IMR-90 (cell line): ENCODE results near the gene NFATC1. TPM values are rescaled to one million over a fixed set of nuclear protein-coding genes. Genes with fewer than 3 reads are reported as not detected.

Experiments
- ATAC-seq: fragments of 200-7000 bp; cut with Tn5 transposase; 2 replicates; pipeline ENCODE4 v1.9.1; 2020; ENCODE audit warnings: low read depth, mild to moderate bottlenecking, moderate library complexity
- BruUV-seq: library from RNA; stranded (reverse); fragments of 400-500 nt; replicated peaks from 2 replicates; lab custom pipeline; 2021; lab: Mats Ljungman, UMichigan
- CTCF ChIA-PET: fragments of 300-600 bp; formaldehyde crosslinking; extraction: SDS; loops from one replicate; lab custom pipeline; 2021; ENCODE audit warnings: antibody characterized with exemption; lab: Yijun Ruan, JAX
- POLR2A ChIA-PET: fragments of 300-600 bp; sonication (Branson Sonifier 250); formaldehyde crosslinking; loops from one replicate; lab custom pipeline; 2022; ENCODE audit warnings: antibody characterized with exemption; ENCODE audit not compliant: unreplicated experiment; lab: Charles Lee
- DNase-seq: peaks from one replicate; pipeline ENCODE4 v3.0.0; 2013
- H2AFZ ChIP-seq: replicated peaks from 2 replicates; pipeline ENCODE3; 2013; ENCODE audit warnings: low read length, mild to moderate bottlenecking; ENCODE audit not compliant: poor library complexity
- H2AK5ac ChIP-seq: 2 replicates; pipeline ENCODE4 v1.6.1; 2013; ENCODE audit warnings: low read depth, low read length, inconsistent platforms
- H2AK9ac ChIP-seq: replicated peaks from 2 replicates; pipeline ENCODE3; 2013; ENCODE audit warnings: mild to moderate bottlenecking, low read depth, low read length, moderate library complexity; ENCODE audit not compliant: poor library complexity
- H2BK120ac ChIP-seq: 2 replicates; pipeline ENCODE4 v1.6.1; 2013; ENCODE audit warnings: low read depth, low read length, inconsistent platforms
- H2BK15ac ChIP-seq: 3 replicates; pipeline ENCODE4 v1.6.1; 2013; ENCODE audit warnings: low read depth, low read length, inconsistent platforms
- H2BK20ac ChIP-seq: 2 replicates; pipeline ENCODE4 v1.6.1; 2013; ENCODE audit warnings: low read depth, mild to moderate bottlenecking, inconsistent platforms, low read length, moderate library complexity
- H2BK5ac ChIP-seq: 2 replicates; pipeline ENCODE4 v1.6.1; 2013; ENCODE audit warnings: mild to moderate bottlenecking, low read depth, low read length, inconsistent platforms; ENCODE audit not compliant: poor library complexity, severe bottlenecking
- H3K14ac ChIP-seq: replicated peaks from 2 replicates; pipeline ENCODE4 v1.6.1; 2013; ENCODE audit warnings: low read depth, low read length, inconsistent platforms
- H3K18ac ChIP-seq: 2 replicates; pipeline ENCODE4 v1.6.1; 2013; ENCODE audit warnings: low read depth, low read length, control low read depth
- H3K23ac ChIP-seq: 2 replicates; pipeline ENCODE4 v1.6.1; 2013; ENCODE audit warnings: low read depth, low read length, inconsistent platforms
- H3K27ac ChIP-seq: 2 replicates; pipeline ENCODE4 v1.5.1; 2013; ENCODE audit warnings: mild to moderate bottlenecking, control low read depth, low read length; ENCODE audit not compliant: insufficient read depth
- H3K27me3 ChIP-seq: 2 replicates; pipeline ENCODE4 v1.6.1; 2013; ENCODE audit warnings: low read length; ENCODE audit not compliant: control insufficient read depth, insufficient read depth
- H3K36me3 ChIP-seq: 2 replicates; pipeline ENCODE4 v1.6.1; 2013; ENCODE audit warnings: low read length, mixed read lengths; ENCODE audit not compliant: control insufficient read depth, insufficient read depth
- H3K4ac ChIP-seq: 2 replicates; pipeline ENCODE4 v1.6.1; 2013; ENCODE audit warnings: low read depth, low read length, inconsistent platforms
- H3K4me1 ChIP-seq: 2 replicates; pipeline ENCODE4 v1.6.1; 2013; ENCODE audit warnings: low read length, mixed read lengths; ENCODE audit not compliant: control insufficient read depth, insufficient read depth
- H3K4me2 ChIP-seq: 2 replicates; pipeline ENCODE4 v1.6.1; 2013; ENCODE audit warnings: low read depth, mild to moderate bottlenecking, control low read depth, low read length, moderate library complexity
- H3K4me3 ChIP-seq: 2 replicates; pipeline ENCODE4 v1.5.1; 2013; ENCODE audit warnings: low read depth, mild to moderate bottlenecking, control low read depth, low read length, moderate library complexity; ENCODE audit not compliant: insufficient read depth
- H3K56ac ChIP-seq: 2 replicates; pipeline ENCODE4 v1.6.1; 2013; ENCODE audit warnings: low read length, inconsistent platforms; ENCODE audit not compliant: insufficient read depth; ENCODE audit errors: extremely low read depth
- H3K79me1 ChIP-seq, 2 experiments: 2 replicates each; pipeline ENCODE4 v1.6.1; 2013; ENCODE audit warnings: low read length in 2 of 2, inconsistent platforms in 1 of 2, low read depth in 1 of 2
- H3K9ac ChIP-seq: 2 replicates; pipeline ENCODE4 v1.6.1; 2013; ENCODE audit warnings: low read depth, low read length, control low read depth
- H3K9me1 ChIP-seq: 2 replicates; pipeline ENCODE4 v1.6.1; 2013; ENCODE audit warnings: low read length, inconsistent platforms; ENCODE audit not compliant: insufficient read depth
- H3K9me3 ChIP-seq: 2 replicates; pipeline ENCODE4 v1.6.1; 2013; ENCODE audit warnings: low read length; ENCODE audit not compliant: control insufficient read depth, insufficient read depth
- H4K20me1 ChIP-seq: 2 replicates; pipeline ENCODE4 v1.6.1; 2013; ENCODE audit warnings: low read length, inconsistent platforms; ENCODE audit not compliant: insufficient read depth
- H4K5ac ChIP-seq: 2 replicates; pipeline ENCODE4 v1.6.1; 2013; ENCODE audit warnings: mild to moderate bottlenecking, low read depth, low read length, control low read depth
- H4K8ac ChIP-seq, 2 experiments: 2 replicates each; pipeline ENCODE4 v1.6.1; 2013; ENCODE audit warnings: low read depth in 2 of 2, low read length in 2 of 2, control low read depth in 1 of 2, inconsistent platforms in 1 of 2
- H4K91ac ChIP-seq: 2 replicates; pipeline ENCODE4 v1.6.1; 2013; ENCODE audit warnings: low read depth, low read length, inconsistent platforms; ENCODE audit not compliant: insufficient read depth
- CEBPB ChIP-seq: IDR thresholded peaks from 2 replicates; pipeline ENCODE4 v1.6.1; 2012; ENCODE audit warnings: low read depth, low read length, improper control_type of control experiment
- MAFK ChIP-seq: IDR thresholded peaks from 2 replicates; pipeline ENCODE4 v1.6.1; 2012; ENCODE audit warnings: low read depth, low read length, improper control_type of control experiment
- MAZ ChIP-seq: IDR thresholded peaks from 2 replicates; pipeline ENCODE4 v1.6.1; 2012; ENCODE audit warnings: low read depth, mild to moderate bottlenecking, low read length, improper control_type of control experiment, moderate library complexity, borderline replicate concordance
- MXI1 ChIP-seq: IDR thresholded peaks from 2 replicates; pipeline ENCODE4 v1.6.1; 2012; ENCODE audit warnings: low read depth, mild to moderate bottlenecking, low read length, moderate library complexity, borderline replicate concordance
- NFE2L2 ChIP-seq: fragments of 150-350 bp; IDR thresholded peaks from 2 replicates; pipeline ENCODE4 v1.6.1; 2016; ENCODE audit warnings: low read depth, mild to moderate bottlenecking, low read length
- RAD21 ChIP-seq: IDR thresholded peaks from 2 replicates; pipeline ENCODE4 v1.6.1; 2012; ENCODE audit warnings: low read length, improper control_type of control experiment
- RCOR1 ChIP-seq: IDR thresholded peaks from 2 replicates; pipeline ENCODE4 v1.6.1; 2012; ENCODE audit warnings: mild to moderate bottlenecking, low read length, improper control_type of control experiment; ENCODE audit not compliant: insufficient replicate concordance
- RFX5 ChIP-seq: IDR thresholded peaks from 2 replicates; pipeline ENCODE4 v1.8.0; 2012; ENCODE audit warnings: low read depth, mild to moderate bottlenecking, low read length, moderate library complexity
- SMC3 ChIP-seq: fragments of 150-350 bp; IDR thresholded peaks from 2 replicates; pipeline ENCODE4 v1.6.1; 2016; ENCODE audit warnings: low read depth, mild to moderate bottlenecking, antibody characterized with exemption, low read length, moderate library complexity
- WGBS, 2 experiments: methylation state at CpG; one replicate each; pipeline versions ENCODE4 v1.1.5 to v1.1.7; 2013; ENCODE audit warnings: missing lambda C conversion rate in 2 of 2; ENCODE audit not compliant: insufficient read length in 1 of 2; ENCODE audit errors: extremely low coverage in 2 of 2; 5-methylcytosine and 5-hydroxymethylcytosine counted together
- dilution Hi-C: fragments of 300-500 bp; cut with HindIII; formaldehyde crosslinking; loops from one replicate; pipeline ENCODE4 v1.14.3; 2018; ENCODE audit warnings: low sequenced_read_pairs; ENCODE audit not compliant: unreplicated experiment
- in situ Hi-C: fragments of 300-500 bp; cut with MboI; formaldehyde crosslinking; loops from 3 replicates; pipeline ENCODE4 v1.14.3; 2019; ENCODE audit warnings: low sequenced_read_pairs, inconsistent platforms, mixed read lengths
- intact Hi-C: fragments of 100-400 bp; cut with micrococcal nuclease; formaldehyde crosslinking; loops from 2 replicates; pipeline ENCODE4 v1.10.0; 2022
- polyA plus RNA-seq, 3 experiments: library from polyadenylated mRNA; depleted of rRNA; stranded (reverse); fragments of >200 nt; gene quantifications; 2 replicates each; pipeline ENCODE4 v1.2.3, GENCODE V29; 2012; ENCODE audit warnings: low replicate concordance in 1 of 3
- total RNA-seq: library from RNA; depleted of rRNA; stranded (reverse); fragments of >200 nt; gene quantifications from 2 replicates; pipeline ENCODE4 v1.2.3, GENCODE V29; 2012
- TF ChIP-seq, protein P1 (sequence below): conservative IDR thresholded peaks from 2 replicates; pipeline ENCODE4 v1.5.1; 2012; ENCODE audit warnings: mild to moderate bottlenecking, low read depth, low read length, improper control_type of control experiment
- TF ChIP-seq, protein P2 (sequence below): fragments of 150-350 bp; IDR thresholded peaks from 2 replicates; pipeline ENCODE4 v1.6.1; 2017; ENCODE audit warnings: mild to moderate bottlenecking, antibody characterized with exemption, low read length, low read depth
- TF ChIP-seq, protein P3 (sequence below): fragments of 150-350 bp; IDR thresholded peaks from 2 replicates; pipeline ENCODE4 v1.6.1; 2016; ENCODE audit warnings: low read depth, mild to moderate bottlenecking, low read length, moderate library complexity, borderline replicate concordance

Gene NFATC1
- total and polyA plus RNA-seq, 2 of the 4 experiments (the other 2 are of a cell fraction), result 0.36 to 1.8 TPM

DNA sequence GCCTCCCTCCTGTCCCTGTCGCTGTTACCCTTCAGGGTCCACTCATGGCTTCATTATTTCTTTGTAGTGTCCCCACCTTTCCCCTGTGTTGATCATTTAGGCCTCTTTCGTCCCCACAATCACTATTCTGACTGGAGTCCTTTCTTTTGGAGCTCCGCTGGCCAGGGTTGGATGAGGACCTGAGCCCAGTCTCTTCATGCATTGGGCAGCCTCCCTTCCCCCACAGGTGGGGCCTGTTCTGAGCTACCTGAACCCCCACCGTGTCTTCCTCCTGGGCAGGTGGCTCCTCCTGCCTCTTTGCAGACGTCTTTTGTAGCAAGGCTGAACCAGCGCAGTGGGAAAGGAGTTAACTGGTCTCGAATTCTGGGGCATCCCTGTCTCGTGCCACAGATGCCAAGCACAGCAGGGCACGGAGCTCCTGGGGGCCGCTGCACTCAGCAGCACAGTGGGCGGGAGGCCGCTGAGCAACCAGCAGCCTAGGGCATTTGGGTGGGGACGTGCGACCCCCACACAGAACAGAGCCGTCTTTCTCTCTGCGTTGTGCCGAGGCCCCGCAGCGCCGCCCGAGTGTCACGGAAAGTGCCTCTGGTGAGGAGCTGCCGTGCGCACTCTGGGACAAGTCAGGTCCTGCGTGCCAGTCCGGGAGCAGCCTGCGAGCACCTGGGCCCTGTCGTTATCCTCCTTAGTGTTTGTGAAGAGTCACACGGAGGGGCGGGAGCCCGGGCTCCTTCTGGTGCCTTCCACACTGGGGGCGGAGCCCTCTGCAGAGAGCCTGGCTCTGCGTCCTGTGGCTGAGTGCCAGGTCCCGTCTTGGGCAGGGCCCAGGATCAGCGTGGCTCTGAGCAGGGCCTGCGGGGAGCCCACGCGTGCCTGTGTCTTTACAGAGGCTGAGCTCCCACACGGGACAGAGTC, 130.1 kb downstream of the NFATC1 start:
- H4K20me1 ChIP-seq, result no peaks in the 10 kb centered on the region
- H3K9ac ChIP-seq, result no peak overlapping the region
- intact Hi-C loops, result no loop called here
- no peak overlapping the region for H2BK5ac ChIP-seq
- ATAC-seq, result peak; percentile 49; the same call in 1 of the 2 replicates
- no peak overlapping the region for H2AK5ac ChIP-seq
- H3K14ac ChIP-seq, result no peak overlapping the region
- no peak overlapping the region for H3K4me2 ChIP-seq
- no peak overlapping the region for H4K5ac ChIP-seq
- no peak overlapping the region for H4K8ac ChIP-seq
- no peak overlapping the region for H2BK120ac ChIP-seq
- H2AK9ac ChIP-seq, result no peak overlapping the region
- H3K4me3 ChIP-seq, result no peak overlapping the region
- ChIA-PET CTCF (no interaction called here), POLR2A (no interaction called here)
- no peak overlapping the region for H3K4ac ChIP-seq
- H3K36me3 ChIP-seq, result no peaks in the 10 kb centered on the region
- no peak overlapping the region for H3K56ac ChIP-seq
- in situ Hi-C loops, result no loop called here
- H3K23ac ChIP-seq, result no peak overlapping the region
- H2BK15ac ChIP-seq, result no peak overlapping the region
- H2AFZ ChIP-seq, result no peak overlapping the region
- H4K91ac ChIP-seq, result no peak overlapping the region
- no peak overlapping the region for H3K27ac ChIP-seq
- no peaks in the 10 kb centered on the region for H3K9me1 ChIP-seq
- TF ChIP-seq SMC3 (no peak), MXI1 (no peak), CEBPB (no peak), NFE2L2 (no peak), RAD21 (no peak), RCOR1 (no peak), RFX5 (no peak), MAZ (no peak), MAFK (no peak)
- TF ChIP-seq, protein P1, sequence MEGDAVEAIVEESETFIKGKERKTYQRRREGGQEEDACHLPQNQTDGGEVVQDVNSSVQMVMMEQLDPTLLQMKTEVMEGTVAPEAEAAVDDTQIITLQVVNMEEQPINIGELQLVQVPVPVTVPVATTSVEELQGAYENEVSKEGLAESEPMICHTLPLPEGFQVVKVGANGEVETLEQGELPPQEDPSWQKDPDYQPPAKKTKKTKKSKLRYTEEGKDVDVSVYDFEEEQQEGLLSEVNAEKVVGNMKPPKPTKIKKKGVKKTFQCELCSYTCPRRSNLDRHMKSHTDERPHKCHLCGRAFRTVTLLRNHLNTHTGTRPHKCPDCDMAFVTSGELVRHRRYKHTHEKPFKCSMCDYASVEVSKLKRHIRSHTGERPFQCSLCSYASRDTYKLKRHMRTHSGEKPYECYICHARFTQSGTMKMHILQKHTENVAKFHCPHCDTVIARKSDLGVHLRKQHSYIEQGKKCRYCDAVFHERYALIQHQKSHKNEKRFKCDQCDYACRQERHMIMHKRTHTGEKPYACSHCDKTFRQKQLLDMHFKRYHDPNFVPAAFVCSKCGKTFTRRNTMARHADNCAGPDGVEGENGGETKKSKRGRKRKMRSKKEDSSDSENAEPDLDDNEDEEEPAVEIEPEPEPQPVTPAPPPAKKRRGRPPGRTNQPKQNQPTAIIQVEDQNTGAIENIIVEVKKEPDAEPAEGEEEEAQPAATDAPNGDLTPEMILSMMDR, result no peak
- TF ChIP-seq, protein P2, sequence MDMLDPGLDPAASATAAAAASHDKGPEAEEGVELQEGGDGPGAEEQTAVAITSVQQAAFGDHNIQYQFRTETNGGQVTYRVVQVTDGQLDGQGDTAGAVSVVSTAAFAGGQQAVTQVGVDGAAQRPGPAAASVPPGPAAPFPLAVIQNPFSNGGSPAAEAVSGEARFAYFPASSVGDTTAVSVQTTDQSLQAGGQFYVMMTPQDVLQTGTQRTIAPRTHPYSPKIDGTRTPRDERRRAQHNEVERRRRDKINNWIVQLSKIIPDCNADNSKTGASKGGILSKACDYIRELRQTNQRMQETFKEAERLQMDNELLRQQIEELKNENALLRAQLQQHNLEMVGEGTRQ, result no peak
- TF ChIP-seq, protein P3, sequence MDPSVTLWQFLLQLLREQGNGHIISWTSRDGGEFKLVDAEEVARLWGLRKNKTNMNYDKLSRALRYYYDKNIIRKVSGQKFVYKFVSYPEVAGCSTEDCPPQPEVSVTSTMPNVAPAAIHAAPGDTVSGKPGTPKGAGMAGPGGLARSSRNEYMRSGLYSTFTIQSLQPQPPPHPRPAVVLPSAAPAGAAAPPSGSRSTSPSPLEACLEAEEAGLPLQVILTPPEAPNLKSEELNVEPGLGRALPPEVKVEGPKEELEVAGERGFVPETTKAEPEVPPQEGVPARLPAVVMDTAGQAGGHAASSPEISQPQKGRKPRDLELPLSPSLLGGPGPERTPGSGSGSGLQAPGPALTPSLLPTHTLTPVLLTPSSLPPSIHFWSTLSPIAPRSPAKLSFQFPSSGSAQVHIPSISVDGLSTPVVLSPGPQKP, result no peak
- WGBS, 2 experiments, result 63% methylated on average over 19 of the region's 39 CpGs; no CpG with 5 or more reads in 1 of the 2 experiments
- no peaks in the 10 kb centered on the region; the same call in 1 of the 2 replicates for H3K4me1 ChIP-seq
- H3K79me1 ChIP-seq, result no peaks in the 10 kb centered on the region
- H3K9me3 ChIP-seq, result no peaks in the 10 kb centered on the region
- BruUV-seq, result no TSS peak
- H2BK20ac ChIP-seq, result no peak overlapping the region
- H3K18ac ChIP-seq, result no peak overlapping the region
- dilution Hi-C loops, result no loop called here
- DNase-seq, result no peak
- peaks cover 1% of the 10 kb centered on the region; the same call in 1 of the 2 replicates for H3K27me3 ChIP-seq
